GM23338 (cell line): Measurements from ENCODE around the gene VPS26C. TPM values are rescaled to one million over a fixed set of nuclear protein-coding genes. Genes with fewer than 3 reads are reported as not detected.

Source experiments
- ATAC-seq: fragments of 200-7000 bp; cut with Tn5 transposase; 3 replicates; pipeline ENCODE4 v1.9.1; 2020
- DNase-seq: peaks from one replicate; pipeline ENCODE4 v3.0.0-alpha.2; 2015; ENCODE audit warnings: low spot score
- H2AFZ ChIP-seq: fragments of 200-600 bp; sonication (generic); 2 replicates; pipeline ENCODE4 v1.8.0; 2016; ENCODE audit warnings: antibody characterized with exemption, mild to moderate bottlenecking, moderate library complexity
- H3F3A ChIP-seq: fragments of 200-600 bp; sonication (generic); replicated peaks from 2 replicates; pipeline ENCODE4 v1.8.0; 2017; ENCODE audit warnings: antibody characterized with exemption, mixed run types, low read depth
- H3K27ac ChIP-seq: fragments of 200-600 bp; sonication (generic); 2 replicates; pipeline ENCODE4 v1.6.1; 2016; ENCODE audit warnings: low read depth
- H3K27me3 ChIP-seq: fragments of 200-600 bp; sonication (generic); 2 replicates; pipeline ENCODE4 v1.8.0; 2016; ENCODE audit warnings: mild to moderate bottlenecking, mixed run types, moderate library complexity; ENCODE audit not compliant: insufficient read depth
- H3K36me3 ChIP-seq: fragments of 200-600 bp; sonication (generic); 2 replicates; pipeline ENCODE4 v1.8.0; 2016; ENCODE audit warnings: mild to moderate bottlenecking; ENCODE audit not compliant: insufficient read depth
- H3K4me1 ChIP-seq: fragments of 200-600 bp; sonication (generic); 2 replicates; pipeline ENCODE4 v1.8.0; 2016; ENCODE audit warnings: mild to moderate bottlenecking, moderate library complexity; ENCODE audit not compliant: insufficient read depth
- H3K4me2 ChIP-seq: fragments of 200-600 bp; sonication (generic); 2 replicates; pipeline ENCODE4 v1.7.1; 2017; ENCODE audit warnings: mixed run types
- H3K4me3 ChIP-seq: fragments of 200-600 bp; sonication (generic); 2 replicates; pipeline ENCODE4 v1.6.1; 2016; ENCODE audit warnings: mixed run types
- H3K79me2 ChIP-seq: fragments of 200-600 bp; sonication (generic); replicated peaks from 2 replicates; pipeline ENCODE4 v1.8.0; 2017; ENCODE audit warnings: mild to moderate bottlenecking; ENCODE audit not compliant: insufficient read depth
- H3K9me2 ChIP-seq: fragments of 200-600 bp; sonication (generic); 2 replicates; pipeline ENCODE4 v1.8.0; 2017; ENCODE audit not compliant: insufficient read depth
- H4K20me1 ChIP-seq: fragments of 200-600 bp; sonication (generic); replicated peaks from 2 replicates; pipeline ENCODE4 v1.8.0; 2017; ENCODE audit warnings: mild to moderate bottlenecking; ENCODE audit not compliant: insufficient read depth
- H3K27ac Mint-ChIP-seq: 2 replicates; pipeline ENCODE4 v1.8.0; 2020; ENCODE audit warnings: inconsistent platforms, mild to moderate bottlenecking, moderate library complexity, mixed read lengths
- H3K27me3 Mint-ChIP-seq: 3 replicates; pipeline ENCODE4 v1.8.0; 2022; ENCODE audit warnings: low read depth, mild to moderate bottlenecking, moderate library complexity, mixed read lengths, inconsistent platforms; ENCODE audit not compliant: insufficient read depth, poor library complexity
- H3K36me3 Mint-ChIP-seq: 3 replicates; pipeline ENCODE4 v1.8.0; 2021; ENCODE audit warnings: low read depth, mild to moderate bottlenecking, inconsistent platforms, moderate library complexity, mixed read lengths
- H3K4me1 Mint-ChIP-seq: 3 replicates; pipeline ENCODE4 v1.8.0; 2020; ENCODE audit warnings: mild to moderate bottlenecking, inconsistent platforms, mixed read lengths
- H3K4me3 Mint-ChIP-seq: 3 replicates; pipeline ENCODE4 v1.8.0; 2021; ENCODE audit warnings: moderate library complexity, mild to moderate bottlenecking, inconsistent platforms, mixed read lengths
- H3K9me3 Mint-ChIP-seq: 3 replicates; pipeline ENCODE4 v1.8.0; 2020; ENCODE audit warnings: moderate library complexity, mild to moderate bottlenecking, inconsistent platforms, mixed read lengths
- CREB1 ChIP-seq: fragments of 250-450 bp; sonication (Bioruptor Pico); IDR thresholded peaks from 2 replicates; pipeline ENCODE4 v1.5.0; 2020; ENCODE audit warnings: low read depth, mild to moderate bottlenecking, moderate library complexity
- ETS1 ChIP-seq: IDR thresholded peaks from 2 replicates; pipeline ENCODE4 v1.6.1; 2016; ENCODE audit warnings: antibody characterized with exemption
- EZH2 ChIP-seq: fragments of 200-600 bp; sonication (generic); IDR thresholded peaks from one replicate; pipeline ENCODE4 v1.8.0; 2017; ENCODE audit warnings: antibody characterized with exemption, mild to moderate bottlenecking, low read depth; ENCODE audit not compliant: unreplicated experiment
- EZH2phosphoT487 ChIP-seq: fragments of 200-600 bp; sonication (generic); IDR thresholded peaks from one replicate; pipeline ENCODE4 v1.8.1; 2018; ENCODE audit warnings: antibody characterized with exemption; ENCODE audit not compliant: unreplicated experiment
- JUNB ChIP-seq: IDR thresholded peaks from one replicate; pipeline ENCODE4 v1.6.1; 2016; ENCODE audit warnings: antibody characterized with exemption; ENCODE audit not compliant: unreplicated experiment
- NANOG ChIP-seq: IDR thresholded peaks from 2 replicates; pipeline ENCODE4 v1.6.1; 2016; ENCODE audit warnings: antibody characterized with exemption, borderline replicate concordance
- POLR2AphosphoS5 ChIP-seq: IDR thresholded peaks from 2 replicates; pipeline ENCODE4 v1.6.1; 2016; ENCODE audit warnings: antibody characterized with exemption, low read depth
- REST ChIP-seq: IDR thresholded peaks from one replicate; pipeline ENCODE4 v1.6.1; 2018; ENCODE audit warnings: antibody characterized with exemption; ENCODE audit not compliant: unreplicated experiment
- STAT1 ChIP-seq: IDR thresholded peaks from one replicate; pipeline ENCODE4 v1.6.1; 2016; ENCODE audit warnings: antibody characterized with exemption; ENCODE audit not compliant: unreplicated experiment
- ZNF114 ChIP-seq: fragments of 250-450 bp; sonication (Bioruptor Pico); IDR thresholded peaks from 2 replicates; pipeline ENCODE4 v1.5.0; 2020; ENCODE audit warnings: mild to moderate bottlenecking, moderate library complexity
- ZNF331 ChIP-seq: fragments of 250-450 bp; sonication (Bioruptor Pico); IDR thresholded peaks from 2 replicates; pipeline ENCODE4 v1.5.0; 2020; ENCODE audit warnings: low read depth, mild to moderate bottlenecking, moderate library complexity
- ZNF462 ChIP-seq: fragments of 250-450 bp; sonication (Bioruptor Pico); IDR thresholded peaks from 2 replicates; pipeline ENCODE4 v1.5.0; 2020; ENCODE audit warnings: mild to moderate bottlenecking, moderate library complexity
- polyA plus RNA-seq: library from polyadenylated mRNA; unstranded; fragments of >200 nt; fragmentation: Nextera tagmentation; extraction: Ambion mirVana; gene quantifications from 2 replicates; pipeline ENCODE4 v1.2.1, GENCODE V29; 2016
- total RNA-seq: library from RNA; depleted of rRNA; stranded (reverse); fragments of >200 nt; shearing (Covaris generic); gene quantifications from 2 replicates; pipeline ENCODE4 v1.2.3, GENCODE V29; 2014

Gene VPS26C
- total and polyA plus RNA-seq, 2 experiments from 2014 or later = 45.1 to 91.2 TPM

- Mint-ChIP-seq H3K9me3 (no peaks in the 10 kb centered on the region; the same call in 2 of the 3 replicates), H3K27me3 (no peaks in the 10 kb centered on the region), H3K4me3 (no peak overlapping the region; the same call in 2 of the 3 replicates), H3K4me1 (no peaks in the 10 kb centered on the region), H3K27ac (no peak overlapping the region), H3K36me3 (peaks cover 60% of the 10 kb centered on the region)
- Histone ChIP-seq H3K4me1 (no peaks in the 10 kb centered on the region), H3K4me2 (no peak overlapping the region), H3K79me2 (no peaks in the 10 kb centered on the region), H3F3A (no peaks in the 10 kb centered on the region), H3K27me3 (no peaks in the 10 kb centered on the region), H2AFZ (no peak overlapping the region), H3K36me3 (peaks cover 9% of the 10 kb centered on the region), H4K20me1 (no peaks in the 10 kb centered on the region), H3K4me3 (no peak overlapping the region), H3K9me2 (no peaks in the 10 kb centered on the region), H3K27ac (no peak overlapping the region)
- TF ChIP-seq ZNF331 (CRISPR knock-in tag) (no peak), ZNF114 (CRISPR knock-in tag) (no peak), POLR2AphosphoS5 (no peak), EZH2 (no peak), CREB1 (no peak), REST (no peak), ETS1 (no peak), STAT1 (no peak), NANOG (no peak), EZH2phosphoT487 (no peak), JUNB (no peak), ZNF462 (no peak)
- DNase-seq (no peak), ATAC-seq (no peak)
These were observed 35.9 kb downstream of the VPS26C start for GRCh38 chr21:37231249-37231645.
